ENCODE measurements around the gene HELZ. TPM values are rescaled to one million over a fixed set of nuclear protein-coding genes. Genes with fewer than 3 reads are reported as not detected.

The HELZ gene
- total and polyA plus RNA-seq, 2 donors (not counting 1 experiment from before 2014, with no cell fraction given): 10.4 to 97.8 TPM

GRCh38 chr17:67246653-67247415, 1.8 kb upstream of the HELZ start:
- ATAC-seq (ENCODE audit: low read depth): peak; percentile 16
- Histone ChIP-seq H3K36me3 (replicated peaks in 1 of 2; ENCODE audit: control extremely low read depth in 1 of 2, control insufficient read depth in 1 of 2, extremely low read depth in 1 of 2, insufficient read depth in 2 of 2, low read length in 1 of 2) (no peaks in the 10 kb centered on the region), H3K9ac (ENCODE audit: low read length) (peak overlapping the region; percentile 93), H3K4me1 (ENCODE audit: control insufficient read depth in 2 of 2, insufficient read depth in 2 of 2, low read length in 2 of 2) (peaks cover 20 to 21% of the 10 kb centered on the region in 2 donors), H4K20me1 (ENCODE audit: control insufficient read depth, insufficient read depth, low read length, poor library complexity, severe bottlenecking) (peaks cover 3% of the 10 kb centered on the region), H3K79me2 (ENCODE audit: control insufficient read depth, insufficient read depth, low read length) (peaks cover 39% of the 10 kb centered on the region), H3K27ac (ENCODE audit: low read length in 2 of 2) (no peak overlapping the region), H3K4me2 (replicated peaks; ENCODE audit: low read depth, low read length, poor library complexity, severe bottlenecking) (peak overlapping the region; percentile 99), H3K27me3 (replicated peaks in 1 of 4; ENCODE audit: control extremely low read depth in 1 of 4, control insufficient read depth in 3 of 4, insufficient read depth in 4 of 4, low read length in 3 of 4) (peaks cover 0 to 9% (median 0%) of the 10 kb centered on the region in 4 experiments), H3K4me3 (ENCODE audit: control extremely low read depth in 1 of 5, extremely low read depth in 1 of 5, insufficient read depth in 1 of 5, low read depth in 2 of 5, low read length in 4 of 5) (peak overlapping the region in 3 of 5 experiments; percentile 90 to 92 (median 90)), H3K9me3 (ENCODE audit: control extremely low read depth in 1 of 3, control insufficient read depth in 2 of 3, insufficient read depth in 1 of 3, low read length in 2 of 3) (no peaks in the 10 kb centered on the region), H2AFZ (ENCODE audit: insufficient read depth, low read depth, low read length, poor library complexity, severe bottlenecking) (peak overlapping the region; percentile 99)
- Mint-ChIP-seq H3K9me3 (ENCODE audit: insufficient read depth) (no peaks in the 10 kb centered on the region), H3K27ac (peak overlapping the region; percentile 50), H3K27me3 (peaks cover 4% of the 10 kb centered on the region), H3K4me1 (peaks cover 29% of the 10 kb centered on the region), H3K4me3 (peak overlapping the region; percentile 84)
- peak; percentile 33 for DNase-seq
- 64% methylated on average over 12 of the region's 17 CpGs for WGBS (ENCODE audit: insufficient coverage)
- POLR2A ChIA-PET: no interaction called here
- intact Hi-C loops (cut with micrococcal nuclease): loop anchor here (2.0 kb wide), 1 partner anchor 470 kb away; the partner anchor contains the start of gene NOL11
- CTCF ChIA-PET: no interaction called here
- TF ChIP-seq CTCF (IDR thresholded peaks at IDR 0.05) (no peak), EZH2 (IDR thresholded peaks at IDR 0.05; ENCODE audit: borderline replicate concordance, insufficient read depth, low read depth, low read length, poor library complexity, severe bottlenecking) (no peak)

- ChIA-PET CTCF (no interaction called here), POLR2A (no interaction called here)
- Histone ChIP-seq H3K4me3 (ENCODE audit: control extremely low read depth in 1 of 5, extremely low read depth in 1 of 5, insufficient read depth in 1 of 5, low read depth in 2 of 5, low read length in 4 of 5) (peak overlapping the region in 4 of 5 experiments; percentile 19 to 92 (median 90)), H3K4me2 (replicated peaks; ENCODE audit: low read depth, low read length, poor library complexity, severe bottlenecking) (peak overlapping the region; percentile 99), H3K36me3 (replicated peaks in 1 of 2; ENCODE audit: control extremely low read depth in 1 of 2, control insufficient read depth in 1 of 2, extremely low read depth in 1 of 2, insufficient read depth in 2 of 2, low read length in 1 of 2) (peaks cover 0 to 5% of the 10 kb centered on the region in 2 experiments), H3K9ac (ENCODE audit: low read length) (peak overlapping the region; percentile 93), H3K9me3 (ENCODE audit: control extremely low read depth in 1 of 3, control insufficient read depth in 2 of 3, insufficient read depth in 1 of 3, low read length in 2 of 3) (no peaks in the 10 kb centered on the region), H3K27me3 (replicated peaks in 1 of 4; ENCODE audit: control extremely low read depth in 1 of 4, control insufficient read depth in 3 of 4, insufficient read depth in 4 of 4, low read length in 3 of 4) (peaks cover 0 to 9% (median 0%) of the 10 kb centered on the region in 4 experiments), H3K4me1 (ENCODE audit: control insufficient read depth in 2 of 2, insufficient read depth in 2 of 2, low read length in 2 of 2) (peaks cover 21 to 23% of the 10 kb centered on the region in 2 donors), H3K27ac (ENCODE audit: low read length in 2 of 2) (no peak overlapping the region), H2AFZ (ENCODE audit: insufficient read depth, low read depth, low read length, poor library complexity, severe bottlenecking) (peak overlapping the region; percentile 99), H3K79me2 (ENCODE audit: control insufficient read depth, insufficient read depth, low read length) (peaks cover 44% of the 10 kb centered on the region), H4K20me1 (ENCODE audit: control insufficient read depth, insufficient read depth, low read length, poor library complexity, severe bottlenecking) (peaks cover 8% of the 10 kb centered on the region)
- ATAC-seq (ENCODE audit: low read depth): no peak
- intact Hi-C loops (cut with micrococcal nuclease): loop anchor here (2.0 kb wide), 1 partner anchor 470 kb away; the partner anchor contains the start of gene NOL11
- H3K4me3 Mint-ChIP-seq: peak overlapping the region; percentile 84
- 22% methylated on average over 6 of the region's 8 CpGs for WGBS (ENCODE audit: insufficient coverage)
- TF ChIP-seq CTCF (IDR thresholded peaks at IDR 0.05) (no peak), EZH2 (IDR thresholded peaks at IDR 0.05; ENCODE audit: borderline replicate concordance, insufficient read depth, low read depth, low read length, poor library complexity, severe bottlenecking) (no peak)
- peaks cover 4% of the 10 kb centered on the region for H3K27me3 Mint-ChIP-seq
- H3K27ac Mint-ChIP-seq: peak overlapping the region; percentile 50
- H3K4me1 Mint-ChIP-seq: peaks cover 34% of the 10 kb centered on the region
- no peaks in the 10 kb centered on the region for H3K9me3 Mint-ChIP-seq (ENCODE audit: insufficient read depth)
- no peak for DNase-seq
Observed at GRCh38 chr17:67246403-67246652, 1.3 kb upstream of the HELZ start.

Measured in B cell (primary cell).